HG03432 (cell line): ENCODE measurements around the gene TBX6.

ENCODE experiments used
- ATAC-seq: cut with Tn5 transposase; IDR thresholded peaks from one replicate; pipeline ENCODE4 v1.9.1; 2021; ENCODE audit warnings: mild to moderate bottlenecking, moderate library complexity; ENCODE audit not compliant: unreplicated experiment

The TBX6 gene

DNA sequence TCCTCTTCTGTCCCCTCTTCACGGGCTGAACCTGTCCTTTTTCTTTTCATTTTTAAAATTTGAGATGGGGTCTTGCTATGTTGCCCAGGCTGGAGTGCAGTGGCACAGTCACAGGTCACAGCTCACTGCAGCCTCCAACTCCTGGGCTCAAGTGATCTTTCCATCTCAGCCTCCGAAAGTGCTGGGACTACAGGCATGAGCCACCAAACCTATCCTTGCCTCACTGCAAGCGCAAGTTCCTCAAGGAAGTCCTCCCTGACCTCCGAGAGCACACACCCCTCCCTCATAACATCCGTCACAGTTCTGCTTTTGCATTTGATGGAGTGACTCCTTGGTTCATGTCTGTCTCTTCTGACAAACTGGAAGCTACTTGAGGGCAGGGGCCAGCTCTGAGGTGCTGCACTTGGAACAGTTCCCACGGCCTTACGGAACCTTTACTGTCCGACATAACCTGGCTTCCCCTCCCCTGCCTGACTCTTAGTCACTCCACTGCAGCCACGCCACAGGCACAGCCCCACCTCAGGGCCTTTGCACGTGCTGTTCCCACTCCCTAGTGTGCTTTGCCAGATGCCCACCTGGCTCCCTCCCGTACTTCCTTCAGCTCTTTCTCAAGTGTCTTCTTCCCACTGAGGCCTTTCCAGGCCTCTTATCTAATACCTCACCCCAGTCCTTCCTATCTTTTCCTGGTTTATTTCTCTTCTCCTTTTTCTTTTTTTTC, 4.4 kb downstream of the TBX6 start:
- no peak for ATAC-seq

DNA sequence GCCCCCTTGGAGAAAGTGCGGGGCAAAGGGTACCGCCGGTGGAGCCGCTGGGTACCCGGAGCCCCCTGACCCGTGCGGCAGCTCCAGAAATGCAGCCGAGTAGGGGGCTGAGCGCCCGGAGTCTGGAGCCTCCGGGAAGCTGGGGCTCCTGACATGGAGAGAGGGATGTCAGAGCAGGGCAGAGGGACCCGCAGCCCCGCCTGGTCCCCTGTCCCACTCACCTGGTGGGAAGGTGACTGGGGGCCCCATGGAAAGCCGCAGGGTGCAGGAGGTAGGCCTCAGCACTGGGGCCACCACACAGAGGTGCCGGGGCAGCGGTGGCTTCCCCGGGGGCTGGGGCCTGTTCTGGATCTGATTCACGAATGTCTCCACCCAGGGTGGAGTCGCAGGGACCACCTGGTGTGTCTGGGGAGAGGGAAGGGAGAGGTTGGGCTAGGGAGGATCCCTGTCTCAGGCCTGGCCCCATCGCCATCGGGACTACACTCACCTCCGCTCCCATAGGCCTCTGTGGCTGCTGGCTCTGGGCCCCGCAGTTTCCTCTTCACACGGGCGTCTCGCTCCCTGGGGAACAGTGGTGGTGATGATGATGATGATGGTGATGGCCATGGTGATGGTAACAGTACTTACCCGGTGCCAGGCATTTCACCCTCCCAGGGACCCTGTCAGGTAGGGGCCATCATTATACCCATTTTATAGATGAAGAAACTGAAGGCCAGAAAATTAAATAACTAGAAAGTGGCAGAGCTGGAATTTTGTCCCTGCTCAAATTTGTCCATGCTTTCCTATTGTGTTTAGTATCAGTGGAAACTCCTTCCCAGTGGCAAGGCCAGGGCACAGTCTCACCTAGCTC, 5.2 kb downstream of the TBX6 start:
- no peak for ATAC-seq

DNA sequence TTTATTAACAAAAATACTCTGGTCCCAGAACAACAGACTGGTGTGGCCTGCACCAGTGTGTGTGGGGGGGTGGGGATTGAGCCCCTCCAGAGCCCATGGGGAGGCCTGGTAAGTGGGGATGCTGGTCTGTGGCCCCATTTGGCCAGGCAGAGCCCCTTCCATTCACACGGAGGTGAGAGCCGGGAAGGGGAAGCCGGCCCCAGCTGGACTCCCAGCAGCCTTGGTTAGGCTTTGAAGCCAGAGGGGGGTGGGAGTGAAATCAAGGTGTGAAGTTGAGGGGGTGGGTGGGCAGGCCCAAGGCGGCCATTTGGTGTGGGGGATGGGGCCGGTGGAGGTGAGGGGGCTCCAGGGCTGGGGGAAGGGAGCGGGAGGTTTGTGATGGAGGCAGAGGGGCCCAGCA, 5.9 kb downstream of the TBX6 start:
- no peak for ATAC-seq

- no peak for ATAC-seq
Measured at GRCh38 chr16:30085247-30085646, 6.5 kb downstream of the TBX6 start.

- ATAC-seq, result no peak
Measured at GRCh38 chr16:30084816-30085159, 6.9 kb downstream of the TBX6 start.

GRCh38 chr16:30084096-30084815, 7.5 kb downstream of the TBX6 start:
- no peak for ATAC-seq

DNA sequence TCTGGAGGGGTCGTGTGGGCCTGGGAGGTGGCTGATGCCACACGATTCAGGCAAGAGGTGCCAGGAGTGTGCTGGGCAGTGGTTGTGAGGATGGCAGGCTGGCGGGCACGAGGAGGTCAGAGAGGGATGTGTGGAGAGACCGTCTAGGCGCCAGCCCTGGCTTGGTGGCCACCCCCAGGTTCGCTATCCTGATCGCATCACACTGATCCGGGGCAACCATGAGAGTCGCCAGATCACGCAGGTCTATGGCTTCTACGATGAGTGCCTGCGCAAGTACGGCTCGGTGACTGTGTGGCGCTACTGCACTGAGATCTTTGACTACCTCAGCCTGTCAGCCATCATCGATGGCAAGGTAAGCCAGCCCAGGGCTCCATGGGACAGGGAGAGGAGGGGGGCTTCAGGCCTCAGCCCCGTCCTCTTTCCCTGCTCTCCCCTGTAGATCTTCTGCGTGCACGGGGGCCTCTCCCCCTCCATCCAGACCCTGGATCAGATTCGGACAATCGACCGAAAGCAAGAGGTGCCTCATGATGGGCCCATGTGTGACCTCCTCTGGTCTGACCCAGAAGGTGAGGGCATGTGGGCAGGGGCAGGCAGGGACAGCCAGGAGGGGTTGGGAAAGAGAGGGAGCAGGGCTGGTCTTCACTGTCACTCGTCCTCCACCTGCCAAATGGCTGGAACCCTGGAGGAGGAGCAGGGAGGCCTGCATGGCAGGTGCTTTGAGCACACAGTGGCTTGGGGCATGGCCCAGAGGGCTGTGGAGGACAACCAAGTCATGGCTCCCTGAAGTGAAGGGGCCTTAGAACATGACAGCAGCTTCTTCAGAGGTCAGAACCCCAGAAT, 8.3 kb downstream of the TBX6 start:
- ATAC-seq, result no peak

DNA sequence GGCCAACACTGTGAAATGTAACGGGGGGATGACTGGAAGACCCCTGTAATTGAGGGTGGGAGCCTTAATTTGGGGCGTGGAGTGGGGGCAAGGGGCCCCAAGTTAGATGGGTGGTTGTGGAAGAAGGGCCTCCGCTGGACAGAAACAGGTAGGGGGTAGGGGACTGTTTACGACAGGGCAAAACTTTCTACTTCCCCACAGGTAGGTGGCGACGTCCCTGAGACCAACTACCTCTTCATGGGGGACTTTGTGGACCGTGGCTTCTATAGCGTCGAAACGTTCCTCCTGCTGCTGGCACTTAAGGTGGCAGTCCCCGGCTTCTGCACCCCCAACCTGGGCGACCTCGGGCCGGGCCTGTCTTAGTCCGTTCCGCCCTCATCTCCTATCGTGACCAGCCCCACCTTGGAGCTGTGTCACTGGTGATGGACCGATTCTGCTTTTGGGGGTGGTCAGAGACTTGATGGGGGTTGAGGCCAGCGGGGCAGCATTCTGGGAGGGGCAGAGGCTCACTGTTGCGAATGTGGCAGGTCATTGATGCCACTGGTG, 9.1 kb downstream of the TBX6 start:
- ATAC-seq, result no peak

GRCh38 chr16:30079480-30079879, 12.2 kb downstream of the TBX6 start:
- ATAC-seq, result no peak

GRCh38 chr16:30078744-30079143, 13.0 kb downstream of the TBX6 start:
- ATAC-seq, result no peak

DNA sequence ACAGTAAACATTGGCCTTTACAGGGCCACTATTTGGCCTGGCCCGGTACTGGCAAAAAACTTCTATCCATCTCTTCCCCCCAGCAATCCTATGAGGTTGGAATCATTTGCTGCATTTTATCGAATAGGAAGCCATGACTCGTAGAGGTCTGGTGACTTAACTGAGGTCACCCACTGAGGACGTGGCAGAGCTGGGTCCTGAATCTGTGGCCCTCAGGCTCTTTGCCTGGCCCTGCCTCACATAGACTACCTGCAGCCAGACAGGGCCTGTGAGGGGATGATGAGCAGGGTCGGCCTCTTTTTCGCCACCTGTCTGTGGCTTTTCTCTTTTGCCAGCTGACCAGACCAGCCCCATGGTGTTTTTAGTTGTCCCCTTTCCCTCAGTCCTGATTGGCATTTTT, 14.1 kb downstream of the TBX6 start:
- ATAC-seq, result no peak

- peak; percentile 30 for ATAC-seq
Measured at GRCh38 chr16:30076276-30076791, 15.4 kb downstream of the TBX6 start.

GRCh38 chr16:30075503-30076275, 16.0 kb downstream of the TBX6 start, which contains the start of gene PPP4C:
Gene PPP4C (plus strand): TSS chr16:30075994. CDS start chr16:30076378, 384 bp downstream.
- peak; percentile 76 for ATAC-seq

DNA sequence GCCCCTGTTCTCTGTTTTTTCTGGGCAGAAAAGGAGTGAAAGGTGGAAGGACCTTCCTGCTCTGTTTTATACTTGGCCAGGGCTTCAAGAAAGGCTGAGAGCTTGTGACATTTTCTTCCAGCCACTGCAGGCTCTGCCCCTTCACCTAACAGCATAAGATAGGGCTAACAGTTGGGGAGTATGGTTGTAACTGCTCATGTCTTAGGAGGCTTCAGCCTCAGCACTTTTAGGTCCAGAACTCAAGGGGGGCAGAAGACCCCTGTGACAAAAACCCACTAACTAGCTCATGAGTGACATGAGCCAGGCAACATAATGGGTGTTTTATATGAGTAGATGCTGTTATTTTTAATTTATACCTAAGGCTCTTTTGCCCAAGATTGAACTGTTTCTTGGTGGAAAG, 21.2 kb downstream of the TBX6 start:
- no peak for ATAC-seq

DNA sequence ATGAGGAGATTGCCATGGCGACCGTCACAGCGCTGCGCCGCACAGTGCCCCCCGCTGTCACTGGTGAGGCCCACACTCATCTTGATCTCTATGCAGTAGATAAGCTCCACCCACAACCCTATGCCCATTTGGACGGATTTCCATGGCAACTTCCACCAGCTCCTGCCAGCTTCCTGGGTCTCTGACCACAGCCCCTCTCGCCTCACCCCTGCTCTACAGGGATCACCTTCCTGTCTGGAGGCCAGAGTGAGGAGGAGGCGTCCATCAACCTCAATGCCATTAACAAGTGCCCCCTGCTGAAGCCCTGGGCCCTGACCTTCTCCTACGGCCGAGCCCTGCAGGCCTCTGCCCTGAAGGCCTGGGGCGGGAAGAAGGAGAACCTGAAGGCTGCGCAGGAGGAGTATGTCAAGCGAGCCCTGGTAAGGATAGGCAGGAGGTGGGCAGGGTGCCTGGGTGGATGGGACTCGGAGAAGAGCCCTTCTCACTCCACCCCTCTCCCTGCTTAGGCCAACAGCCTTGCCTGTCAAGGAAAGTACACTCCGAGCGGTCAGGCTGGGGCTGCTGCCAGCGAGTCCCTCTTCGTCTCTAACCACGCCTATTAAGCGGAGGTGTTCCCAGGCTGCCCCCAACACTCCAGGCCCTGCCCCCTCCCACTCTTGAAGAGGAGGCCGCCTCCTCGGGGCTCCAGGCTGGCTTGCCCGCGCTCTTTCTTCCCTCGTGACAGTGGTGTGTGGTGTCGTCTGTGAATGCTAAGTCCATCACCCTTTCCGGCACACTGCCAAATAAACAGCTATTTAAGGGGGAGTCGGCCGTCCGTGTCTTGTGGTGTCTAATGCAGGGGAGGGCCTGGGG, 21.9 kb downstream of the TBX6 start:
- ATAC-seq, result no peak

DNA sequence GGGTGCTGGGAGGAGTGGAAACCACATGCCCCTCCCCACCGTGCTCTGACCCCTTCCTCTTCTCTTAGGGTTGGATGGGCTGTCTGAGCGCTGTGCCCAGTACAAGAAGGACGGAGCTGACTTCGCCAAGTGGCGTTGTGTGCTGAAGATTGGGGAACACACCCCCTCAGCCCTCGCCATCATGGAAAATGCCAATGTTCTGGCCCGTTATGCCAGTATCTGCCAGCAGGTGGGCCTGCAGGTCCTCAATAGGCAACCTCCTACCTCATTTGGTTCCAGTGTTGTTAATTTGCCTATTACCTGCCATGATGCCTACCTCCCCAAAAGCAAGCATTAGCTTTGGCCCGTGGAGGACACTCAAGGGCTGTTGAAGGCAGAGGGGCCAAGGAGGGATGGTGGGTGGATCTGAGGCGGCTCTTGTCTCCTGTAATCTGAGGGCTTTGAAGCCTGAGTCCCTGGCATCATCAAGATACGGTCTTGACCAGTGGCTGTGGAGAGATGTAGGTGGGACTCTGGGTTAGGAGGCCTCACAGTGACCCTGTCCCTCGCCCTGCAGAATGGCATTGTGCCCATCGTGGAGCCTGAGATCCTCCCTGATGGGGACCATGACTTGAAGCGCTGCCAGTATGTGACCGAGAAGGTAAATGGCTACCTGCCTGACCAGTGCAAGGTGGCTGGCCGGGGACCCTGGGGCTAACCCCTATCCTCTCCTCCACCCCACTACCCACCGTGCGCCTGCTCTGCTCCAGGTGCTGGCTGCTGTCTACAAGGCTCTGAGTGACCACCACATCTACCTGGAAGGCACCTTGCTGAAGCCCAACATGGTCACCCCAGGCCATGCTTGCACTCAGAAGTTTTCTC, 22.7 kb downstream of the TBX6 start:
- ATAC-seq, result no peak

DNA sequence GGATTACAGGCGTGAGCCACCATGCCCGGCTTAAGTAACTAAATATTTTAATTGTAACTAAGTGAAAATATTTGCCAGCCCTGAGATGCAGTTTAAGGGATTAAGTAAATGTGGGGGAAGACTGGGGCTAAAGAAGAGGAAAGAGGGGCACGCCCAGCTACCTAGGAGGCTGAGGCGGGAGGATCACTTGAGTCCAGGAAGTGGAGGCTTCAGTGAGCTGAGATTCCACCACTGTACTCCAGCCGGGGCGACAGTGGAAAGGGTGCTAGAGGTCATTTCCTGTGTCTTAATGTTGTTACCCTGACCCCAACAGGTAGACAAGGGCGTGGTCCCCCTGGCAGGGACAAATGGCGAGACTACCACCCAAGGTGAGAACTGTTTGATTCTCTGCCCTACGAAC, 23.4 kb downstream of the TBX6 start:
- no peak for ATAC-seq

- no peak for ATAC-seq
Measured at GRCh38 chr16:30067584-30067916, 24.2 kb downstream of the TBX6 start.
